Muscle of leg (tissue), 11 donors: ENCODE data around the gene SLC35G6. TPM values are rescaled to one million over a fixed set of nuclear protein-coding genes. Genes with fewer than 3 reads are reported as not detected.

ENCODE experiments used
- DNase-seq: peaks from one replicate; pipeline ENCODE4 v3.0.0; 2013
- H3K27ac ChIP-seq: one replicate; pipeline ENCODE4 v1.5.1; 2013; ENCODE audit warnings: mild to moderate bottlenecking, low read length, control low read depth
- H3K27me3 ChIP-seq: one replicate; pipeline ENCODE4 v1.6.1; 2013; ENCODE audit warnings: low read length; ENCODE audit not compliant: control insufficient read depth, insufficient read depth
- H3K36me3 ChIP-seq: one replicate; pipeline ENCODE4 v1.6.1; 2013; ENCODE audit warnings: low read length; ENCODE audit not compliant: control insufficient read depth, insufficient read depth
- H3K4me1 ChIP-seq: one replicate; pipeline ENCODE4 v1.6.1; 2013; ENCODE audit warnings: low read length; ENCODE audit not compliant: control insufficient read depth, insufficient read depth
- H3K4me3 ChIP-seq: one replicate; pipeline ENCODE4 v1.5.1; 2013; ENCODE audit warnings: low read length, control low read depth
- H3K9me3 ChIP-seq: replicated peaks from 2 replicates; pipeline ENCODE4 v1.6.1; 2013; ENCODE audit warnings: low read depth, low read length; ENCODE audit not compliant: control insufficient read depth
- WGBS: methylation state at CpG from one replicate; pipeline ENCODE4 v1.1.5; 2013; ENCODE audit warnings: missing lambda C conversion rate; ENCODE audit not compliant: insufficient coverage; 5-methylcytosine and 5-hydroxymethylcytosine counted together
- polyA plus RNA-seq, 8 donors: library from polyadenylated mRNA; unstranded; fragments of 120-200 nt; gene quantifications; one replicate each; pipeline versions ENCODE4 v1.2.1 to v1.2.3, GENCODE V29; 2013; ENCODE audit warnings: inconsistent platforms in 1 of 8, low replicate concordance in 1 of 8; ENCODE audit not compliant: insufficient read length in 8 of 8, insufficient read depth in 1 of 8
- total RNA-seq: library from RNA; stranded (reverse); fragments of 120-200 nt; gene quantifications from one replicate; pipeline ENCODE4 v1.2.4, GENCODE V29; 2013

SLC35G6 gene
- total and polyA plus RNA-seq, 9 donors: 0.09 to 0.27 (median 0.18) TPM; not detected in 3

DNA sequence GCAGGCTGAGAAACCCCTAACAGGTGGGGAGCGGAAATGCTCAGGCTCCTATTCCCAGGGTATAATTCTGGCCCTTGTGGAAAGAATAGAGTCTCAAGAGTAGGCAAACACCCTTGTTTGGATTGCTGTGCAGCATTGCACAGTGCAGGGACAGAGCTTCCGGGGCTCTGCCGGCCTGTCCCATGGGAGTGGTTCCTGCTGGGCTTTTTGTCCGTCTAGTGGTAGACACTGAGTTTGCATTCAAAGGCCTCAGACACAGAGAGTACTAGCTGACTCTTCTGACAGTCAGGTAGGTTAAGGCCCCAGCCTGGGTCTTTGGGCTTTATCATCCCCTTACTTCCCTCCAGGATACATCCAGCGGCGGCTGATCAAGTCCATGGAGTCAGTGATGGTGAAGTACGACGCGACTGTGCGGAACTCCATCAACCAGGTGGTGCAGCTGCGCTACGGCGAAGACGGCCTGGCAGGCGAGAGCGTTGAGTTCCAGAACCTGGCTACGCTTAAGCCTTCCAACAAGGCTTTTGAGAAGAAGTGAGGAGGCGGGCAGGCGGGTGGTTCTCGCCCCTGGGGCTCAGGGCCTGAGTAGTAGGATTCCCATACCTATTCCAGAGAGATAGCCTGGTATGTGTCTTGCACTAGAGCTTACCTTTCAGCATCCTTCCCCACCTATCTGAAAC is 21.1 kb downstream of the SLC35G6 start:
- Histone ChIP-seq H3K27ac (no peak overlapping the region), H3K36me3 (peaks cover 75% of the 10 kb centered on the region), H3K27me3 (no peaks in the 10 kb centered on the region), H3K4me1 (no peaks in the 10 kb centered on the region), H3K9me3 (no peaks in the 10 kb centered on the region), H3K4me3 (no peak overlapping the region)
- no peak for DNase-seq
- 90% methylated on average over 15 of the region's 20 CpGs for WGBS

DNA sequence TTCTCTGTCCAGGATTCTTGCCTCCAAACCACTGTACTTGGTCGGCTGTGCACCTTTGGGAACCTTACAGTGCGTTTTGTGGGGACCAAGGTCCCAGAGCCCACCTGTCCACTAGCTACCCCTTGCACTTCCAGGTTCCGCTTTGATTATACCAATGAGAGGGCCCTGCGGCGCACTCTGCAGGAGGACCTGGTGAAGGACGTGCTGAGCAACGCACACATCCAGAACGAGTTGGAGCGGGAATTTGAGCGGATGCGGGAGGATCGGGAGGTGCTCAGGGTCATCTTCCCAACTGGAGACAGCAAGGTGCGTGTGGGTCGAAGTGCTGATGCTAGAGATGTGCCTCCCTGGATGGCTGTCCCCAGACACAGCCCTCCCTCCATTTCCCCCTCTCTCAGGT is 21.7 kb downstream of the SLC35G6 start:
- Histone ChIP-seq H3K4me1 (no peaks in the 10 kb centered on the region), H3K9me3 (no peaks in the 10 kb centered on the region), H3K27me3 (no peaks in the 10 kb centered on the region), H3K4me3 (no peak overlapping the region), H3K27ac (no peak overlapping the region), H3K36me3 (peaks cover 70% of the 10 kb centered on the region)
- 90% methylated on average over 8 of the region's 14 CpGs for WGBS
- DNase-seq: no peak

DNA sequence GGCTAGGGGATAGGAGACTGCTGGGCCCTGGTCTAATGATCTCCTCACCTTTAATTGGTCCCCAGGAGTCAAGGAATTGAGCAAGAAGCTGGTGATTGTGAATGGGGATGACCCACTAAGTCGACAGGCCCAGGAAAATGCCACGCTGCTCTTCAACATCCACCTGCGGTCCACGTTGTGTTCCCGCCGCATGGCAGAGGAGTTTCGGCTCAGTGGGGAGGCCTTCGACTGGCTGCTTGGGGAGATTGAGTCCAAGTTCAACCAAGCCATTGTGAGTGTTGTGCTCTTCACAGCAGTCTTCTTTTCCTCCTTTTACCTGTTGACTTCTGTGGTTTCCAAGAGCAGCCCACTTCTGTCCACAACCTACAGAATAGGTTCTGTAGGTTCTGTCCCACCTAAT is 22.3 kb downstream of the SLC35G6 start:
- no peaks in the 10 kb centered on the region for H3K9me3 ChIP-seq
- H3K4me1 ChIP-seq: no peaks in the 10 kb centered on the region
- H3K36me3 ChIP-seq: peaks cover 70% of the 10 kb centered on the region
- DNase-seq: no peak
- 100% methylated on average over 7 of the region's 8 CpGs for WGBS
- H3K27me3 ChIP-seq: no peaks in the 10 kb centered on the region
- H3K4me3 ChIP-seq: no peak overlapping the region
- no peak overlapping the region for H3K27ac ChIP-seq

DNA sequence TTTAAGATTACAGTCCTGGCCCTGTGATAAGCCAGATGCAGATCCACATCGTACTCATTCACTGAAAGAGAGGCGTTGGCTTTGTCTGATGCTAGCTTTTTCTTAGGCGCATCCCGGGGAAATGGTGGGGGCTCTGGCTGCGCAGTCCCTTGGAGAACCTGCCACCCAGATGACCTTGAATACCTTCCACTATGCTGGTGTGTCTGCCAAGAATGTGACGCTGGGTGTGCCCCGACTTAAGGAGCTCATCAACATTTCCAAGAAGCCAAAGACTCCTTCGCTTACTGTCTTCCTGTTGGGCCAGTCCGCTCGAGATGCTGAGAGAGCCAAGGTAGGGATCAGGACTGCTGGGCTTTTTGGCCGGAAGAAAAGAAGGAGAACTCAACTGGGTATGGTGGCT is 26.9 kb downstream of the SLC35G6 start:
- no peaks in the 10 kb centered on the region for H3K27me3 ChIP-seq
- no peaks in the 10 kb centered on the region for H3K9me3 ChIP-seq
- no peak overlapping the region for H3K4me3 ChIP-seq
- peaks cover 4% of the 10 kb centered on the region for H3K4me1 ChIP-seq
- H3K27ac ChIP-seq: no peak overlapping the region
- peaks cover 73% of the 10 kb centered on the region for H3K36me3 ChIP-seq
- WGBS: 90% methylated on average over 10 of the region's 11 CpGs
- DNase-seq: no peak

DNA sequence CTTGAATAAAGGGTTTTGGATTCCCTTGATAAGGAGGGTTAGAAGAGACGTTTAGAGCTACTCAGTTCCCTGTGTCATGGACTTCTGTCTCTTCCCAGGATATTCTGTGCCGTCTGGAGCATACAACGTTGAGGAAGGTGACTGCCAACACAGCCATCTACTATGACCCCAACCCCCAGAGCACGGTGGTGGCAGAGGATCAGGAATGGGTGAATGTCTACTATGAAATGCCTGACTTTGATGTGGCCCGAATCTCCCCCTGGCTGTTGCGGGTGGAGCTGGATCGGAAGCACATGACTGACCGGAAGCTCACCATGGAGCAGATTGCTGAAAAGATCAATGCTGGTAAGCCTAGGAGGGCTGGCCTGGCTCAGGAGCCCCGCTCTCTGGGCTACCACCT is 27.6 kb downstream of the SLC35G6 start:
- WGBS: 95% methylated on average over 4 of the region's 9 CpGs
- DNase-seq: no peak
- Histone ChIP-seq H3K36me3 (peaks cover 73% of the 10 kb centered on the region), H3K9me3 (no peaks in the 10 kb centered on the region), H3K4me3 (no peak overlapping the region), H3K27ac (no peak overlapping the region), H3K27me3 (no peaks in the 10 kb centered on the region), H3K4me1 (peaks cover 4% of the 10 kb centered on the region)

DNA sequence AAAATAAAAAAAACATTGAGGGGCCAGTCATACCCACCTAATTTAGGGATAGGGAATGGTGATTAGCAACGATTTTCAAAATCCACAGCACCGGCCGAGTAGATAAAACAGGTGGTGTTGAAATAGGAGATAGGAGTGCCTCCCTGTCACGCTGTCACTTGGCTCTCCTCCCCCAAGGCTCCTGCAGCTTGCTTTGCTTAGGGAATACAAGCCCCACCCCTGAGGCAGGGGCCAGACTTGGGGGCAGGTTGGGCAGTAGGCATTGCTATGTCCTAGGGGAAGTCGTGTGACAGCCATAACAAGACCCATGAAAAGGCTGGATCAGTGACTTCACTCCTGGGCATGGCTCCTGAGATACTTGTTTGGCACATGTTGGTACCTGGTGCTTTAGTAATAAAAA is 28.7 kb downstream of the SLC35G6 start:
- Histone ChIP-seq H3K4me1 (peaks cover 4% of the 10 kb centered on the region), H3K27me3 (no peaks in the 10 kb centered on the region), H3K9me3 (no peaks in the 10 kb centered on the region), H3K27ac (peak overlapping the region; percentile 35), H3K4me3 (no peak overlapping the region), H3K36me3 (peaks cover 77% of the 10 kb centered on the region)
- 70% methylated on average over 1 of the region's 5 CpGs for WGBS
- DNase-seq: peak; percentile 51

DNA sequence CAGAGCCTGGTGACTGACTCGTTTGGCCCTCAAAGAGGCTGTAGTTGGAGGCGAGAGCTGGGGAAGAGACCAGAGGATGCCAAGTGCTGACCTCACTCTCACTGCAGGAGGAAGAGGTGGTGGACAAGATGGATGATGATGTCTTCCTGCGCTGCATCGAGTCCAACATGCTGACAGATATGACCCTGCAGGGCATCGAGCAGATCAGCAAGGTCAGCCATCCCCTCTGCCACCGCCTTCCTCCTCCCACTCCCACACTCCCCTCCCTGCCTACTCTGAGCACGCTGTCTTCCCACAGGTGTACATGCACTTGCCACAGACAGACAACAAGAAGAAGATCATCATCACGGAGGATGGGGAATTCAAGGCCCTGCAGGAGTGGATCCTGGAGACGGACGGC is 29.9 kb downstream of the SLC35G6 start:
- Histone ChIP-seq H3K36me3 (peaks cover 79% of the 10 kb centered on the region), H3K4me1 (peaks cover 4% of the 10 kb centered on the region), H3K9me3 (no peaks in the 10 kb centered on the region), H3K27me3 (no peaks in the 10 kb centered on the region), H3K4me3 (no peak overlapping the region), H3K27ac (no peak overlapping the region)
- no peak for DNase-seq
- 83% methylated on average over 9 of the region's 10 CpGs for WGBS

DNA sequence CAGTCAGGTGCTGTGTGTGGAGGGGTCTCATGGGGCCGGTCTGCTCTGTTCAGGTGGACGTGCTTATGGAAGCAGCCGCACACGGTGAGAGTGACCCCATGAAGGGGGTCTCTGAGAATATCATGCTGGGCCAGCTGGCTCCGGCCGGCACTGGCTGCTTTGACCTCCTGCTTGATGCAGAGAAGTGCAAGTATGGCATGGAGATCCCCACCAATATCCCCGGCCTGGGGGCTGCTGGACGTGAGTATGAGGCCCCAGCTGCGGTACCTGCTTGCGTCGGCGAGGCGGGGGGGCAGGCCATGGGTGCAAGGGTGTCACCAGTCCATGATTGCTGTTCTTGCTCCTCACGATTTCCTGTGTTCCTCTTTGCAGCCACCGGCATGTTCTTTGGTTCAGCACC is 30.9 kb downstream of the SLC35G6 start:
- DNase-seq: no peak
- no peaks in the 10 kb centered on the region for H3K27me3 ChIP-seq
- no peak overlapping the region for H3K27ac ChIP-seq
- no peak overlapping the region for H3K4me3 ChIP-seq
- WGBS: 87% methylated on average over 15 of the region's 15 CpGs
- H3K9me3 ChIP-seq: no peaks in the 10 kb centered on the region
- H3K36me3 ChIP-seq: peaks cover 72% of the 10 kb centered on the region
- peaks cover 4% of the 10 kb centered on the region for H3K4me1 ChIP-seq

DNA sequence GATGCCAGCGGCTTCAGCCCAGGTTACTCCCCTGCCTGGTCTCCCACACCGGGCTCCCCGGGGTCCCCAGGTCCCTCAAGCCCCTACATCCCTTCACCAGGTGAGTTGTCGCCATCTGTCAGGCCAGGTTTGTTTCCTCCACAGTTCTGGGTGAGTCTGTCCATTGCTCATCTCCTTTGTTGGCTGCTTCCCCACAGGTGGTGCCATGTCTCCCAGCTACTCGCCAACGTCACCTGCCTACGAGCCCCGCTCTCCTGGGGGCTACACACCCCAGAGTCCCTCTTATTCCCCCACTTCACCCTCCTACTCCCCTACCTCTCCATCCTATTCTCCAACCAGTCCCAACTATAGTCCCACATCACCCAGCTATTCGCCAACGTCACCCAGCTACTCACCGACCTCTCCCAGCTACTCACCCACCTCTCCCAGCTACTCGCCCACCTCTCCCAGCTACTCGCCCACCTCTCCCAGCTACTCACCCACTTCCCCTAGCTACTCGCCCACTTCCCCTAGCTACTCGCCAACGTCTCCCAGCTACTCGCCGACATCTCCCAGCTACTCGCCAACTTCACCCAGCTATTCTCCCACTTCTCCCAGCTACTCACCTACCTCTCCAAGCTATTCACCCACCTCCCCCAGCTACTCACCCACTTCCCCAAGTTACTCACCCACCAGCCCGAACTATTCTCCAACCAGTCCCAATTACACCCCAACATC is 31.7 kb downstream of the SLC35G6 start:
- 88% methylated on average over 20 of the region's 20 CpGs for WGBS
- peaks cover 4% of the 10 kb centered on the region for H3K4me1 ChIP-seq
- DNase-seq: no peak
- peaks cover 69% of the 10 kb centered on the region for H3K36me3 ChIP-seq
- H3K27me3 ChIP-seq: no peaks in the 10 kb centered on the region
- no peak overlapping the region for H3K27ac ChIP-seq
- no peak overlapping the region for H3K4me3 ChIP-seq
- no peaks in the 10 kb centered on the region for H3K9me3 ChIP-seq

DNA sequence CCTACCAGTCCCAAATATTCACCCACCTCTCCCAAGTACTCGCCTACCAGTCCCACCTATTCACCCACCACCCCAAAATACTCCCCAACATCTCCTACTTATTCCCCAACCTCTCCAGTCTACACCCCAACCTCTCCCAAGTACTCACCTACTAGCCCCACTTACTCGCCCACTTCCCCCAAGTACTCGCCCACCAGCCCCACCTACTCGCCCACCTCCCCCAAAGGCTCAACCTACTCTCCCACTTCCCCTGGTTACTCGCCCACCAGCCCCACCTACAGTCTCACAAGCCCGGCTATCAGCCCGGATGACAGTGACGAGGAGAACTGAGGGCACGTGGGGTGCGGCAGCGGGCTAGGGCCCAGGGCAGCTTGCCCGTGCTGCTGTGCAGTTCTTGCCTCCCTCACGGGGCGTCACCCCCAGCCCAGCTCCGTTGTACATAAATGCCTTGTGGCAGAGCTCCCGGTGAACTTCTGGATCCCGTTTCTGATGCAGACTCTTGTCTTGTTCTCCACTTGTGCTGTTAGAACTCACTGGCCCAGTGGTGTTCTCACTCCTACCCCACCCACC is 32.7 kb downstream of the SLC35G6 start:
- Histone ChIP-seq H3K4me3 (no peak overlapping the region), H3K9me3 (no peaks in the 10 kb centered on the region), H3K36me3 (peaks cover 59% of the 10 kb centered on the region), H3K4me1 (peaks cover 4% of the 10 kb centered on the region), H3K27me3 (no peaks in the 10 kb centered on the region), H3K27ac (no peak overlapping the region)
- DNase-seq: no peak
- 67% methylated on average over 15 of the region's 17 CpGs for whole genome bisulfite sequencing
